RWPE2 (cell line): ENCODE results near the gene PRRG1.
"Not testable (repeated sequence)": the region's sequence is repeated elsewhere in the genome, so short reads cannot be mapped to it uniquely, and the experiment has no call there.

Experiments
- ATAC-seq: fragments of 200-7000 bp; cut with Tn5 transposase; 3 replicates; pipeline ENCODE4 v1.9.1; 2021; ENCODE audit warnings: low read depth
- DNase-seq: peaks from one replicate; pipeline ENCODE4 v3.0.0-alpha.2; 2020; ENCODE audit warnings: low spot score
- H3K27ac ChIP-seq: fragments of 450-650 bp; 2 replicates; pipeline ENCODE4 v1.5.1; 2017; ENCODE audit warnings: mild to moderate bottlenecking; ENCODE audit not compliant: poor library complexity, severe bottlenecking
- H3K27me3 ChIP-seq: fragments of 250-450 bp; sonication (Bioruptor Pico); 2 replicates; pipeline ENCODE4 v1.5.1; 2021; ENCODE audit warnings: mild to moderate bottlenecking, moderate library complexity; ENCODE audit not compliant: insufficient read depth, poor library complexity, severe bottlenecking
- H3K36me3 ChIP-seq: fragments of 250-450 bp; sonication (Bioruptor Pico); 2 replicates; pipeline ENCODE4 v1.5.1; 2020; ENCODE audit warnings: low read depth, mild to moderate bottlenecking, moderate library complexity
- H3K4me1 ChIP-seq: fragments of 250-450 bp; sonication (Bioruptor Pico); 2 replicates; pipeline ENCODE4 v1.5.1; 2021; ENCODE audit warnings: mild to moderate bottlenecking, moderate library complexity; ENCODE audit not compliant: insufficient read depth, poor library complexity, severe bottlenecking
- H3K4me3 ChIP-seq: fragments of 250-450 bp; sonication (Bioruptor Pico); 2 replicates; pipeline ENCODE4 v1.5.1; 2021; ENCODE audit warnings: mild to moderate bottlenecking, moderate library complexity; ENCODE audit not compliant: severe bottlenecking
- H3K9me3 ChIP-seq: fragments of 250-450 bp; sonication (Bioruptor Pico); 2 replicates; pipeline ENCODE4 v1.5.1; 2021; ENCODE audit warnings: mild to moderate bottlenecking, moderate library complexity; ENCODE audit not compliant: severe bottlenecking
- TF ChIP-seq, protein P1 (sequence below): fragments of 450-650 bp; IDR thresholded peaks from one replicate; pipeline ENCODE4 v1.5.1; 2017; ENCODE audit warnings: mild to moderate bottlenecking, moderate library complexity; ENCODE audit not compliant: poor library complexity, severe bottlenecking

Gene PRRG1

DNA sequence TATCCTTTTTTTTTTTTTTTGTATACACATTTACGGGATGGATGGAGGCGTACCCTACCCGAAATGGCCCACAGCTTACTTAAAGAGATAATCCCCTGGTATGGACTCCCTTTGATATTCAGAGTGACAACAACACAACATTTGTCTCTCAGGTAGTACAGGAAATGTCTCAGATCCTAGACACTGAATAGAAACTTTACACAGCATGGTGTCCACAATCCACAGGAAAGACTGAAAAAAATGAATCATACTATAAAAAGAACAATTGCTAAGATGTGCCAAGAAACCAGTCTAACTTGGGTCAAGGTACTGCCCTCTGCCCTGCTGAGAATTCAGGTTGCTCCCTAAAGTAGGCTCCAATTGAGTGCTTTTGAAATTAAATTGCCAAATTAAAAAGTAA, 121.5 kb downstream of the PRRG1 start:
- Histone ChIP-seq H3K9me3 (no peaks in the 10 kb centered on the region), H3K27me3 (no peaks in the 10 kb centered on the region), H3K36me3 (no peaks in the 10 kb centered on the region), H3K27ac (no peak overlapping the region), H3K4me1 (no peaks in the 10 kb centered on the region), H3K4me3 (no peak overlapping the region)
- ATAC-seq: no peak
- TF ChIP-seq, protein P1, sequence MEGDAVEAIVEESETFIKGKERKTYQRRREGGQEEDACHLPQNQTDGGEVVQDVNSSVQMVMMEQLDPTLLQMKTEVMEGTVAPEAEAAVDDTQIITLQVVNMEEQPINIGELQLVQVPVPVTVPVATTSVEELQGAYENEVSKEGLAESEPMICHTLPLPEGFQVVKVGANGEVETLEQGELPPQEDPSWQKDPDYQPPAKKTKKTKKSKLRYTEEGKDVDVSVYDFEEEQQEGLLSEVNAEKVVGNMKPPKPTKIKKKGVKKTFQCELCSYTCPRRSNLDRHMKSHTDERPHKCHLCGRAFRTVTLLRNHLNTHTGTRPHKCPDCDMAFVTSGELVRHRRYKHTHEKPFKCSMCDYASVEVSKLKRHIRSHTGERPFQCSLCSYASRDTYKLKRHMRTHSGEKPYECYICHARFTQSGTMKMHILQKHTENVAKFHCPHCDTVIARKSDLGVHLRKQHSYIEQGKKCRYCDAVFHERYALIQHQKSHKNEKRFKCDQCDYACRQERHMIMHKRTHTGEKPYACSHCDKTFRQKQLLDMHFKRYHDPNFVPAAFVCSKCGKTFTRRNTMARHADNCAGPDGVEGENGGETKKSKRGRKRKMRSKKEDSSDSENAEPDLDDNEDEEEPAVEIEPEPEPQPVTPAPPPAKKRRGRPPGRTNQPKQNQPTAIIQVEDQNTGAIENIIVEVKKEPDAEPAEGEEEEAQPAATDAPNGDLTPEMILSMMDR: no peak
- no peak for DNase-seq

DNA sequence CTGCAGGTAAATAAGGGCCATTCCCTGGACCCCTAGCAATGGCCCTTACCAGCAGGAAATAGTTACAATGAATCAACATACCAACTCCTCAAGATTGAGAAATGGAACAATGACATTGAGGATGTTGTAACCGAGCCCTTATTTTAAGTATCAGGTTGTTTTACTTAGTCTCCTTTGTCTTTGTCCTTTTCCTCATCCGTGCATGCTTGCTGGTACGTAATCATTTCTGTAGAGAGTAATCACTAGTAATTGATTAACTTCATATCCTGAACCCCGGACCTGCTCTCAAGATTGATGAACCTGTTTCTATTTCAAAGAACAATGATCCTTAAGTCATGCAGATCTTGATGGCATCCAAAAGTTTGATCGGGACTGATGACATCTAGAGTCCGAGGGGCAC, 123.7 kb downstream of the PRRG1 start:
- Histone ChIP-seq H3K4me1 (no peaks in the 10 kb centered on the region), H3K9me3 (no peaks in the 10 kb centered on the region), H3K27me3 (no peaks in the 10 kb centered on the region), H3K36me3 (no peaks in the 10 kb centered on the region), H3K4me3 (no peak overlapping the region), H3K27ac (no peak overlapping the region)
- no peak for DNase-seq
- ATAC-seq: no peak
- TF ChIP-seq, protein P1: no peak

GRCh38 chrX:37474478-37474877, 125.3 kb downstream of the PRRG1 start:
- Histone ChIP-seq H3K27me3 (no peaks in the 10 kb centered on the region), H3K27ac (no peak overlapping the region), H3K36me3 (no peaks in the 10 kb centered on the region), H3K9me3 (no peaks in the 10 kb centered on the region), H3K4me1 (no peaks in the 10 kb centered on the region), H3K4me3 (no peak overlapping the region)
- DNase-seq (no peak), ATAC-seq (no peak)
- TF ChIP-seq, protein P1: no peak

- Histone ChIP-seq H3K4me3 (no peak overlapping the region), H3K27ac (no peak overlapping the region), H3K36me3 (no peaks in the 10 kb centered on the region), H3K9me3 (no peaks in the 10 kb centered on the region), H3K27me3 (no peaks in the 10 kb centered on the region), H3K4me1 (no peaks in the 10 kb centered on the region)
- TF ChIP-seq, protein P1: no peak
- DNase-seq (no peak), ATAC-seq (no peak)
Observed at GRCh38 chrX:37476571-37477170, 127.5 kb downstream of the PRRG1 start.

DNA sequence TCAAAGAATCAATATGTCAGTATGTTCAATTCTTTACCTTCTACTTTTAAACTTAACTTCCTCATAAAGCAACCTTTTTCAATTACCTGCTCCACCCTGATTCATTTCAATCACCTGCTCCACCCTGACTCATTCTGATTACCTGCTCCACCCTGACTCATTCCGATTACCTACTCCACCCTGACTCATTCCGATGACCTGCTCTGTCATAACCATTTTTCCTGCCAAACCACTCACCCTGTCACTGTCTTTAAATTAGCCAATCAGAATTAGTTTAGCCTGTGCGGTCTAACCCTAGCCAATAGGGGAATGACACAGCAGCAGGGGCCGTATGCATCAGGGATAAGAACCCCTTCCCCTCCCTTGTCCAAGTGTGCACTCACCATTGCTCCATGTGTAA, 135.2 kb downstream of the PRRG1 start:
- not testable (repeated sequence) for H3K9me3 ChIP-seq, H3K4me1 ChIP-seq, H3K4me3 ChIP-seq, H3K27ac ChIP-seq, ATAC-seq, DNase-seq, H3K36me3 ChIP-seq, H3K27me3 ChIP-seq
